ENCODE results near the gene PPM1M.
"Not testable (repeated sequence)": the region's sequence is repeated elsewhere in the genome, so short reads cannot be mapped to it uniquely, and the experiment has no call there.

Gene PPM1M

GRCh38 chr3:52278510-52279069, 33.0 kb downstream of the PPM1M start, which contains the start of gene WDR82:
WDR82 (minus strand) TSS chr3:52278649; CDS start chr3:52278361, 288 bp downstream.
- DNase-seq: peak; percentile 96

- no peak for DNase-seq
Observed at GRCh38 chr3:52279596-52279995, 34.0 kb downstream of the PPM1M start.

- no peak for DNase-seq
Observed at GRCh38 chr3:52280050-52280461, 34.5 kb downstream of the PPM1M start.

- peak in 1 of 2 experiments; percentile 18 for DNase-seq
Observed at GRCh38 chr3:52281981-52282801, 36.6 kb downstream of the PPM1M start.

GRCh38 chr3:52283306-52283705, 37.7 kb downstream of the PPM1M start:
- DNase-seq: no peak

GRCh38 chr3:52284051-52284450, 38.5 kb downstream of the PPM1M start:
- DNase-seq: not testable (repeated sequence)

GRCh38 chr3:52286777-52287110, 41.2 kb downstream of the PPM1M start:
- no peak for DNase-seq

GRCh38 chr3:52288674-52289073, 43.1 kb downstream of the PPM1M start:
- no peak for DNase-seq

GRCh38 chr3:52289338-52289746, 43.8 kb downstream of the PPM1M start:
- DNase-seq: no peak

GRCh38 chr3:52289747-52290595, 44.4 kb downstream of the PPM1M start:
- no peak for DNase-seq

GRCh38 chr3:52290596-52291507, 45.3 kb downstream of the PPM1M start:
- DNase-seq: no peak

- peak in 1 of 2 experiments; percentile 25 for DNase-seq
Observed at GRCh38 chr3:52291508-52292181, 46.1 kb downstream of the PPM1M start.

GRCh38 chr3:52292247-52293065, 46.9 kb downstream of the PPM1M start:
- no peak for DNase-seq

GRCh38 chr3:52293491-52294319, 48.1 kb downstream of the PPM1M start:
- DNase-seq: no peak

- no peak for DNase-seq
Observed at GRCh38 chr3:52294320-52295150, 49.0 kb downstream of the PPM1M start.

- no peak for DNase-seq
Observed at GRCh38 chr3:52295671-52296208, 50.2 kb downstream of the PPM1M start.

- no peak for DNase-seq
Observed at GRCh38 chr3:52297242-52298148, 51.9 kb downstream of the PPM1M start.
